Vagina (tissue), 2 donors: ENCODE measurements around the gene MTMR3. TPM values are rescaled to one million over a fixed set of nuclear protein-coding genes. Genes with fewer than 3 reads are reported as not detected.

ENCODE experiments used
- DNase-seq, 2 donors: peaks; one replicate each; pipeline ENCODE4 v3.0.0-alpha.2; 2017; ENCODE audit errors: extremely low spot score in 2 of 2
- H3K27ac ChIP-seq: fragments of 200-600 bp; sonication (generic); one replicate; pipeline ENCODE4 v1.5.1; 2019
- H3K27me3 ChIP-seq: fragments of 200-600 bp; sonication (generic); one replicate; pipeline ENCODE4 v1.5.1; 2019
- H3K36me3 ChIP-seq, 2 donors: fragments of 200-600 bp; sonication (generic); one replicate each; pipeline ENCODE4 v1.5.1; 2017 to 2019
- H3K4me1 ChIP-seq: fragments of 200-600 bp; sonication (generic); one replicate; pipeline ENCODE4 v1.5.1; 2019
- H3K4me3 ChIP-seq, 2 donors: fragments of 200-600 bp; sonication (generic); 1 replicate in 1 of 2; 2 replicates in 1 of 2; pipeline ENCODE4 v1.5.1; 2016 to 2019
- H3K9me3 ChIP-seq: fragments of 200-600 bp; sonication (generic); one replicate; pipeline ENCODE4 v1.5.1; 2019
- CTCF ChIP-seq, 3 experiments: fragments of 450-650 bp in 2 of 3; fragments of 200-600 bp in 1 of 3; sonication (generic) in 1 of 3; IDR thresholded peaks; one replicate each; pipeline ENCODE4 v1.5.1; 2017 to 2019; ENCODE audit warnings: antibody characterized with exemption in 3 of 3, mild to moderate bottlenecking in 2 of 3, moderate library complexity in 2 of 3
- POLR2A ChIP-seq, 2 donors: fragments of 450-650 bp; IDR thresholded peaks; one replicate each; pipeline ENCODE4 v1.6.1; 2017; ENCODE audit warnings: antibody characterized with exemption in 2 of 2, mild to moderate bottlenecking in 2 of 2, moderate library complexity in 2 of 2
- POLR2AphosphoS5 ChIP-seq, 2 donors: sonication (generic); formaldehyde crosslinking; IDR thresholded peaks; one replicate each; pipeline ENCODE4 v1.9.0; 2017; ENCODE audit warnings: antibody characterized with exemption in 2 of 2, mild to moderate bottlenecking in 2 of 2, low read depth in 1 of 2; ENCODE audit not compliant: insufficient read depth in 1 of 2
- intact Hi-C: fragments of 100-400 bp; cut with DNase I; formaldehyde crosslinking; loops from one replicate; pipeline ENCODE4 v1.15.1; 2023
- total RNA-seq: library from RNA; depleted of rRNA; stranded (reverse); fragments of >200 nt; gene quantifications from one replicate; pipeline ENCODE4 v1.2.3, GENCODE V29; 2016

MTMR3 gene
- total RNA-seq, 1 donor from 2014 or later = 66.8 TPM

- no peaks in the 10 kb centered on the region for H3K27me3 ChIP-seq
- H3K36me3 ChIP-seq = no peaks in the 10 kb centered on the region
- no peak overlapping the region for H3K4me3 ChIP-seq
- H3K27ac ChIP-seq = no peak overlapping the region
- peaks cover 24% of the 10 kb centered on the region for H3K4me1 ChIP-seq
- no peaks in the 10 kb centered on the region for H3K9me3 ChIP-seq
- no peak for DNase-seq
- intact Hi-C loops = no loop called here
- TF ChIP-seq POLR2AphosphoS5 (IDR thresholded peaks at IDR 0.05; ENCODE audit: insufficient read depth in 1 of 2, low read depth in 1 of 2) = no peak
- no peak for TF ChIP-seq CTCF (IDR thresholded peaks at IDR 0.05)
- no peak for TF ChIP-seq POLR2A (IDR thresholded peaks at IDR 0.05)
These were observed 150.2 kb downstream of the MTMR3 start for GRCh38 chr22:30033137-30033536.

GRCh38 chr22:30033901-30034300, 150.9 kb downstream of the MTMR3 start:
- Histone ChIP-seq H3K27ac (no peak overlapping the region), H3K9me3 (no peaks in the 10 kb centered on the region), H3K4me3 (no peak overlapping the region), H3K4me1 (peaks cover 24% of the 10 kb centered on the region), H3K36me3 (no peaks in the 10 kb centered on the region), H3K27me3 (no peaks in the 10 kb centered on the region)
- intact Hi-C loops = no loop called here
- DNase-seq = no peak
- TF ChIP-seq POLR2A (IDR thresholded peaks at IDR 0.05) (no peak), CTCF (IDR thresholded peaks at IDR 0.05) (no peak), POLR2AphosphoS5 (IDR thresholded peaks at IDR 0.05; ENCODE audit: insufficient read depth in 1 of 2, low read depth in 1 of 2) (no peak)

- no peak overlapping the region for H3K27ac ChIP-seq
- no peak for DNase-seq
- no peak for TF ChIP-seq POLR2A (IDR thresholded peaks at IDR 0.05)
- TF ChIP-seq POLR2AphosphoS5 (IDR thresholded peaks at IDR 0.05; ENCODE audit: insufficient read depth in 1 of 2, low read depth in 1 of 2) = no peak
- TF ChIP-seq CTCF (IDR thresholded peaks at IDR 0.05) = no peak
- H3K36me3 ChIP-seq = no peaks in the 10 kb centered on the region
- H3K4me1 ChIP-seq = peaks cover 16% of the 10 kb centered on the region
- intact Hi-C loops = no loop called here
- H3K4me3 ChIP-seq = no peak overlapping the region
- no peaks in the 10 kb centered on the region for H3K27me3 ChIP-seq
- no peaks in the 10 kb centered on the region for H3K9me3 ChIP-seq
These were observed 153.7 kb downstream of the MTMR3 start for GRCh38 chr22:30036656-30037055.

GRCh38 chr22:30038219-30038618, 155.2 kb downstream of the MTMR3 start:
- Histone ChIP-seq H3K9me3 (no peaks in the 10 kb centered on the region), H3K4me1 (peaks cover 8% of the 10 kb centered on the region), H3K36me3 (no peaks in the 10 kb centered on the region), H3K27me3 (no peaks in the 10 kb centered on the region), H3K27ac (no peak overlapping the region), H3K4me3 (no peak overlapping the region)
- TF ChIP-seq POLR2AphosphoS5 (IDR thresholded peaks at IDR 0.05; ENCODE audit: insufficient read depth in 1 of 2, low read depth in 1 of 2) = no peak
- TF ChIP-seq CTCF (IDR thresholded peaks at IDR 0.05) = no peak
- TF ChIP-seq POLR2A (IDR thresholded peaks at IDR 0.05) = no peak
- intact Hi-C loops = no loop called here
- no peak for DNase-seq

- no peaks in the 10 kb centered on the region for H3K27me3 ChIP-seq
- H3K9me3 ChIP-seq = no peaks in the 10 kb centered on the region
- no peak overlapping the region for H3K27ac ChIP-seq
- TF ChIP-seq POLR2AphosphoS5 (IDR thresholded peaks at IDR 0.05; ENCODE audit: insufficient read depth in 1 of 2, low read depth in 1 of 2) = no peak
- TF ChIP-seq CTCF (IDR thresholded peaks at IDR 0.05) = no peak
- no peak for TF ChIP-seq POLR2A (IDR thresholded peaks at IDR 0.05)
- peaks cover 21% of the 10 kb centered on the region for H3K4me1 ChIP-seq
- intact Hi-C loops = no loop called here
- DNase-seq = no peak
- no peak overlapping the region for H3K4me3 ChIP-seq
- H3K36me3 ChIP-seq = no peaks in the 10 kb centered on the region
These were observed 157.7 kb downstream of the MTMR3 start for GRCh38 chr22:30040499-30041260.
